ENCODE measurements around the gene GLOD4. TPM values are rescaled to one million over a fixed set of nuclear protein-coding genes. Genes with fewer than 3 reads are reported as not detected.

GLOD4 gene
- total and polyA plus RNA-seq, 5 donors, result 23.6 to 42.9 (median 32.6) TPM

- H3K4me1 ChIP-seq (ENCODE audit: control insufficient read depth, insufficient read depth, low read length), result no peaks in the 10 kb centered on the region
- no peak overlapping the region for H3K4me3 ChIP-seq (ENCODE audit: low read length)
- no peaks in the 10 kb centered on the region for H3K9me3 ChIP-seq (ENCODE audit: control insufficient read depth, low read length)
- DNase-seq, result no peak
- ATAC-seq, result no peak
- H3K27ac ChIP-seq (ENCODE audit: low read length), result no peak overlapping the region
- 76% methylated on average over 18 of the region's 18 CpGs for WGBS
- intact Hi-C loops (cut with DNase I), result no loop called here
- no peaks in the 10 kb centered on the region for H3K27me3 ChIP-seq (ENCODE audit: control insufficient read depth, insufficient read depth)
Observed at GRCh38 chr17:740240-741017, 41.7 kb downstream of the GLOD4 start.

- no peaks in the 10 kb centered on the region for H3K9me3 ChIP-seq (ENCODE audit: control insufficient read depth, low read length)
Observed at GRCh38 chr17:737561-738113, 44.4 kb downstream of the GLOD4 start.

GRCh38 chr17:733743-734142 lies 48.3 kb downstream of the GLOD4 start:
- no peak for ATAC-seq
- no peaks in the 10 kb centered on the region for H3K27me3 ChIP-seq (ENCODE audit: control insufficient read depth, insufficient read depth)
- 71% methylated on average over 10 of the region's 10 CpGs for WGBS
- no peaks in the 10 kb centered on the region for H3K9me3 ChIP-seq (ENCODE audit: control insufficient read depth, low read length)
- intact Hi-C loops (cut with DNase I), result no loop called here
- DNase-seq, result no peak
- no peak overlapping the region for H3K4me3 ChIP-seq (ENCODE audit: low read length)
- no peaks in the 10 kb centered on the region for H3K4me1 ChIP-seq (ENCODE audit: control insufficient read depth, insufficient read depth, low read length)
- no peak overlapping the region for H3K27ac ChIP-seq (ENCODE audit: low read length)

More at GRCh38 chr17:737561-738113, 44.4 kb downstream of the GLOD4 start:
- Histone ChIP-seq H3K27ac (ENCODE audit: low read length) (no peak overlapping the region), H3K4me1 (ENCODE audit: control insufficient read depth, insufficient read depth, low read length) (no peaks in the 10 kb centered on the region), H3K4me3 (ENCODE audit: low read length) (no peak overlapping the region), H3K27me3 (ENCODE audit: control insufficient read depth, insufficient read depth) (no peaks in the 10 kb centered on the region)
- no peak for DNase-seq
- 92% methylated on average over 13 of the region's 13 CpGs for WGBS
- intact Hi-C loops (cut with DNase I), result no loop called here
- no peak for ATAC-seq

DNA sequence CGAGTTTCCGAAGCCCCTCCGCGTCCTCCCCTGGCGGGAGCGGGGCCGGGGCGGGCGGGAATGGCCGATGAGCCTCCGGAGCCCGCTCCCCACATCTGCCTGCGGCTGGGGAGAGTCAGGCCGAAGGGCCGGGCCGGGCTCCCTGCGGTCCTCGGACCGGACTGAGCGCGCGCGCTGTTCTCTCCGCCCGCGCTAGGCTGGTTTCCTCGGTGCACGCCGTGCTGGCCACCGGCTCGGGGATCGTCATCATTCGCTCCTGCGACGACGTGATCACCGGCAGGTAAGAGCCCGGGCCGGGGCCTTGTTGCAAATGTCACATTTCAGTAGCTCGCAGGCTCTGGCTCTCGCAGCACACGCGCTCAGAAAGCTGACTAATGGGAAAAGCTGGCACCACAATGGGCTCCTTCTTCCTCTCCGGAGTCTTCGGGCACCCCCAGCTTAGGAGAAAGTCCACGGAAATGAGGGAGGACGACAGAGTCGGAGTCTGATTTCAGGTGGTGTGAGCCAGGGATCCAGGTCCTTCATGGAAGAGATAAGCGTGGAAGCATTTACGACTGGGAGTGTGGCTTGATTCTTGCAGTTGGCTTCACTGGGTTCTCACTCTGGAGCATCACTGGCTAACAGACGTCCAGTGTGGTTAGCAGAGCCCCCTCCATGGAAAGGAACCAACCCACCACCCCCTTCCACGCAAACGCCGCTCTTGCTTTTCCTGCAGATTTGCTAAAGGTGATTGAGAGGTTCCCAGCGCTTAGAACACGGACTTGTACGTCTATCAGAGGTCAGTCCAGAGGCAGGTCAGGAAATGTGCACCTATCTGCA lies 49.0 kb downstream of the GLOD4 start:
- Histone ChIP-seq H3K27ac (ENCODE audit: low read length) (no peak overlapping the region), H3K27me3 (ENCODE audit: control insufficient read depth, insufficient read depth) (no peaks in the 10 kb centered on the region), H3K4me1 (ENCODE audit: control insufficient read depth, insufficient read depth, low read length) (no peaks in the 10 kb centered on the region), H3K4me3 (ENCODE audit: low read length) (peak overlapping the region; percentile 69), H3K9me3 (ENCODE audit: control insufficient read depth, low read length) (no peaks in the 10 kb centered on the region)
- DNase-seq (peak in 2 of 3 donors; percentile 44 to 61), ATAC-seq (peak; percentile 59 to 72)
- 6% methylated on average over 57 of the region's 57 CpGs for WGBS
- intact Hi-C loops (cut with DNase I), result no loop called here

- ATAC-seq (peak; percentile 84 to 91), DNase-seq (peak; percentile 81 to 94 (median 92))
- Histone ChIP-seq H3K9me3 (ENCODE audit: control insufficient read depth, low read length) (no peaks in the 10 kb centered on the region), H3K27me3 (ENCODE audit: control insufficient read depth, insufficient read depth) (no peaks in the 10 kb centered on the region), H3K27ac (ENCODE audit: low read length) (peak within 1 kb of the TSS; percentile 7), H3K4me3 (ENCODE audit: low read length) (peak within 1 kb of the TSS; percentile 69), H3K4me1 (ENCODE audit: control insufficient read depth, insufficient read depth, low read length) (no peaks in the 10 kb centered on the region)
- intact Hi-C loops (cut with DNase I), result no loop called here
- under 1% methylated on average over 126 of the region's 126 CpGs for WGBS
Observed at GRCh38 chr17:732067-732901, 49.8 kb downstream of the GLOD4 start, which contains the start of gene TLCD3A. Gene TLCD3A, plus strand, starts transcription at chr17:732596. Its CDS starts 52 bp downstream, at chr17:732648.

DNA sequence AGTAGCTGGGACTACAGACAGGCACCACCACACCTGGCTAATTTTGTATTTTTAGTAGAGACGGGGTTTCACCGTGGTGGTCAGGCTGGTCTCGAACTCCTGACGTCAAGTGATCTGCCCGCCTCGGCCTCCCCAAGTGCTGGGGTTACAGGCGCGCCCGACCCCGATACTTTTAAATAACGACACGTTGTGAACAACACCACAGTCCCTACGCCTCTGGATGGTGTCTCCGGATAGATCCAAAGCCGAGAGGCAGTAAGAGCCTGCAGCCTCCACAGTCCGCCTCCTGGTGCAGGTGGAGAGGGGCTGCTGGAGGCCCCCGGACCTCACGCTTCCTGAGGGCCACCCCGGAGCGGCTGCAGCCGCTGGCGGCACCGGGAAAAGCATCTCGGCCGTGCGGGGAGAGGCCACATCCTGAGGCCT lies 50.4 kb downstream of the GLOD4 start:
- H3K27ac ChIP-seq (ENCODE audit: low read length), result no peak overlapping the region
- H3K4me1 ChIP-seq (ENCODE audit: control insufficient read depth, insufficient read depth, low read length), result no peaks in the 10 kb centered on the region
- intact Hi-C loops (cut with DNase I), result no loop called here
- peak in 1 of 2 donors; percentile 30 for ATAC-seq
- WGBS, result 10% methylated on average over 26 of the region's 26 CpGs
- no peaks in the 10 kb centered on the region for H3K9me3 ChIP-seq (ENCODE audit: control insufficient read depth, low read length)
- peak overlapping the region; percentile 69 for H3K4me3 ChIP-seq (ENCODE audit: low read length)
- no peak for DNase-seq
- no peaks in the 10 kb centered on the region for H3K27me3 ChIP-seq (ENCODE audit: control insufficient read depth, insufficient read depth)

DNA sequence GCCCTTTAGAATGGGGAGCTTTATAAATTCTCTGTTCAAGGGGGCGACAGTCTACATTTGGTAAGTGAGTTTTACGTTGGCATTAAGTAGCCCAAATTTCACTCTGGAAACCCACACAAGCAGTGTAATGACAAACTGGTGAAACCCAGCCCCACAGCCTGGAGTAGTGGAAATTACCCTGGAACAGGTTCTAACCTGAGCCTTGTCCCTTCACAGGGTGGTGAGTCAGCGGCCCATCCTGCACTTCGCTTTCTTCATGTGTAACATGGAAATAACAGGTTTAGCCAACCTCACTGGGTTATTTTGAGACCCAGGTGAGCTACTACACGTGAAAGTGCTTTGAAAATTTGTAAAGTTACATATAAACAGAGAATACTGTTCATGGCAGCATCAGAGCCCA lies 53.2 kb downstream of the GLOD4 start:
- ATAC-seq (no peak), DNase-seq (no peak)
- no peak overlapping the region for H3K27ac ChIP-seq (ENCODE audit: low read length)
- no peaks in the 10 kb centered on the region for H3K27me3 ChIP-seq (ENCODE audit: control insufficient read depth, insufficient read depth)
- intact Hi-C loops (cut with DNase I), result no loop called here
- WGBS, result 84% methylated on average over 5 of the region's 5 CpGs
- H3K9me3 ChIP-seq (ENCODE audit: control insufficient read depth, low read length), result no peaks in the 10 kb centered on the region
- no peak overlapping the region for H3K4me3 ChIP-seq (ENCODE audit: low read length)
- H3K4me1 ChIP-seq (ENCODE audit: control insufficient read depth, insufficient read depth, low read length), result no peaks in the 10 kb centered on the region

GRCh38 chr17:726271-726919 lies 55.7 kb downstream of the GLOD4 start:
- no peak for ATAC-seq
- H3K27me3 ChIP-seq (ENCODE audit: control insufficient read depth, insufficient read depth), result no peaks in the 10 kb centered on the region

GRCh38 chr17:725746-726145 lies 56.3 kb downstream of the GLOD4 start:
- H3K4me1 ChIP-seq (ENCODE audit: control insufficient read depth, insufficient read depth, low read length), result no peaks in the 10 kb centered on the region
- ATAC-seq (no peak), DNase-seq (no peak)
- H3K9me3 ChIP-seq (ENCODE audit: control insufficient read depth, low read length), result no peaks in the 10 kb centered on the region
- intact Hi-C loops (cut with DNase I), result no loop called here
- H3K27me3 ChIP-seq (ENCODE audit: control insufficient read depth, insufficient read depth), result no peaks in the 10 kb centered on the region
- no peak overlapping the region for H3K27ac ChIP-seq (ENCODE audit: low read length)
- no peak overlapping the region for H3K4me3 ChIP-seq (ENCODE audit: low read length)
- WGBS, result 84% methylated on average over 12 of the region's 12 CpGs

More at GRCh38 chr17:726271-726919, 55.7 kb downstream of the GLOD4 start:
- Histone ChIP-seq H3K4me3 (ENCODE audit: low read length) (no peak overlapping the region), H3K4me1 (ENCODE audit: control insufficient read depth, insufficient read depth, low read length) (no peaks in the 10 kb centered on the region), H3K27ac (ENCODE audit: low read length) (no peak overlapping the region), H3K9me3 (ENCODE audit: control insufficient read depth, low read length) (no peaks in the 10 kb centered on the region)
- intact Hi-C loops (cut with DNase I), result no loop called here
- DNase-seq, result no peak
- 63% methylated on average over 20 of the region's 20 CpGs for WGBS

DNA sequence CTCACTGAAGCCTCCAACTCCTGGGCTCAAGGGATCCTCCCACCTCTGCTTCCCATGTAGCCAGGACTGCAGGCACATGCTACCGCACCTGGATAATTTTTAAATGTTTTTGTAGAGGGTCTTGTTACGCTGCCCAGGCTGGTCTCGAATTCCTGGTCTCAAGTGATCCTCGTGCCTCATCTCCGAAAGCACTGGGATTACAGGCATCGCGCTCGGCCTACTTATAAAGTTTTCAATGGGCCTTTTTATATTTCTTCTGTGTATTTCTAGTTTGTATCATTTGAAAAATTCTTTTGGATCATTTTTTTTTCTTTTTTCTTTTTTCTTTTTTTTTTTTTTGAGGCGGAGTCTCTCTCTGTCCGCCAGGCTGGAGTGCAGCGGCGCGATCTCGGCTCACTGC lies 57.0 kb downstream of the GLOD4 start:
- ATAC-seq (no peak), DNase-seq (no peak)
- Histone ChIP-seq H3K27me3 (ENCODE audit: control insufficient read depth, insufficient read depth) (no peaks in the 10 kb centered on the region), H3K4me3 (ENCODE audit: low read length) (no peak overlapping the region), H3K9me3 (ENCODE audit: control insufficient read depth, low read length) (no peaks in the 10 kb centered on the region), H3K27ac (ENCODE audit: low read length) (no peak overlapping the region), H3K4me1 (ENCODE audit: control insufficient read depth, insufficient read depth, low read length) (no peaks in the 10 kb centered on the region)
- intact Hi-C loops (cut with DNase I), result no loop called here
- WGBS, result 97% methylated on average over 14 of the region's 14 CpGs
